Heart right ventricle (tissue), 16 donors: ENCODE measurements around the gene ALOX12B. TPM values are rescaled to one million over a fixed set of nuclear protein-coding genes. Genes with fewer than 3 reads are reported as not detected.

ENCODE experiments used
- ATAC-seq, 8 donors: fragments of 200-7000 bp; cut with Tn5 transposase; one replicate each; pipeline ENCODE4 v1.9.1; 2020; ENCODE audit warnings: mild to moderate bottlenecking in 8 of 8, moderate library complexity in 8 of 8, moderate number of reproducible peaks in 1 of 8
- DNase-seq, 2 donors: peaks; one replicate each; pipeline ENCODE4 v3.0.0-alpha.2; 2020
- H3K27ac ChIP-seq, 10 donors: fragments of 200-600 bp; sonication (generic) in 2 of 10; one replicate each; pipeline versions ENCODE4 v1.5.0 to v1.8.0; 2020 to 2022; ENCODE audit warnings: mild to moderate bottlenecking in 3 of 10
- H3K27me3 ChIP-seq, 7 donors: fragments of 200-600 bp; one replicate each; pipeline ENCODE4 v1.8.0; 2021 to 2022; ENCODE audit warnings: mild to moderate bottlenecking in 2 of 7
- H3K36me3 ChIP-seq, 9 donors: fragments of 200-600 bp; sonication (generic) in 1 of 9; one replicate each; pipeline versions ENCODE4 v1.5.0 to v1.8.0; 2020 to 2022; ENCODE audit warnings: mild to moderate bottlenecking in 2 of 9
- H3K4me1 ChIP-seq, 9 donors: fragments of 200-600 bp; sonication (generic) in 1 of 9; one replicate each; pipeline versions ENCODE4 v1.5.0 to v1.8.0; 2020 to 2022; ENCODE audit warnings: mild to moderate bottlenecking in 4 of 9
- H3K4me3 ChIP-seq, 10 donors: fragments of 200-600 bp; sonication (generic) in 2 of 10; one replicate each; pipeline versions ENCODE4 v1.5.0 to v1.8.0; 2020 to 2022; ENCODE audit warnings: mild to moderate bottlenecking in 7 of 10, moderate library complexity in 2 of 10
- H3K9me3 ChIP-seq, 11 donors: fragments of 200-600 bp in 10 of 11; sonication (generic) in 2 of 11; one replicate each; pipeline versions ENCODE4 v1.5.0 to v1.8.0; 2013 to 2022; ENCODE audit warnings: mild to moderate bottlenecking in 2 of 11, control low read depth in 1 of 11, moderate library complexity in 1 of 11
- WGBS, 2 donors: extraction: QIAGEN DNeasy Blood & Tissue Kit; methylation state at CpG; one replicate each; pipeline ENCODE4 v1.1.7; 2013; ENCODE audit warnings: inconsistent platforms in 1 of 2; 5-methylcytosine and 5-hydroxymethylcytosine counted together
- intact Hi-C, 10 donors: fragments of 100-400 bp; cut with DNase I; formaldehyde crosslinking; loops; one replicate each; pipeline versions ENCODE4 v1.11.1 to v1.14.2; 2022
- polyA plus RNA-seq, 2 donors: library from polyadenylated mRNA; stranded (reverse); fragments of 200-250 nt; gene quantifications; one replicate each; pipeline ENCODE4 v1.2.3, GENCODE V29; 2013
- total RNA-seq, 10 donors: library from RNA; stranded (reverse); fragmentation: NEBNext Ultra II Directional in 3 of 10; extraction: Animal tissue kit (Norgen Biotek cat#: 25700) in 3 of 10; gene quantifications; one replicate each; pipeline versions ENCODE4 v1.2.1 to v1.2.4, GENCODE V29; 2021 to 2023
- TF ChIP-seq, protein P1 (sequence below), 9 donors: fragments of 200-600 bp; sonication (generic) in 2 of 9; IDR thresholded peaks; one replicate each; pipeline versions ENCODE4 v1.5.0 to v1.8.0; 2021 to 2022; ENCODE audit warnings: antibody characterized with exemption in 9 of 9, mild to moderate bottlenecking in 5 of 9, moderate library complexity in 1 of 9
- donor health status: Arrhythmogenic right ventricular cardiomyopathy.
- donor health status: ischemic (EF 13 %, LVEDD 7.1; RV severe dilation, severe dysfunction).
- donor health status: healthy with polysubstance abuse.
- donor health status: DM: no; HTN: yes; CAD: no.
- donor health status: DM: no; HTN: no; CAD: no.
- donor health status: ischemic (EF 25% LVEDD 6.9; RV normal size, moderate dysfunction).
- donor health status: ischemic (EF 25% LVEDD 5.7; RV mildly dilated, moderate dysfunction).
- donor health status: healthy.
- donor health status: DM: yes; HTN: yes; CAD: no.
- donor health status: Ischemic cardiomyopathy.
- donor health status: ischemic (EF 35%, LVEDD 5.7; RV mildly dilated, moderate dysfunction).
- donor health status: nonischemic (EF 11% LVEDD 7.7; RV severe dilation, severe dysfunction).
- donor health status: DM: yes; HTN: yes; CAD: no.
- donor health status: PGD.
- donor health status: ischemic (EF 29% LVEDD 5.4; RV normal size, mild dysfunction).
- donor health status: nonischemic (EF 23%, LVEDD 6.1; RV moderate dilation, normal function).

Gene ALOX12B
- total and polyA plus RNA-seq, 12 donors = not detected

GRCh38 chr17:8046929-8047768, 40.4 kb downstream of the ALOX12B start:
- TF ChIP-seq, protein P1, sequence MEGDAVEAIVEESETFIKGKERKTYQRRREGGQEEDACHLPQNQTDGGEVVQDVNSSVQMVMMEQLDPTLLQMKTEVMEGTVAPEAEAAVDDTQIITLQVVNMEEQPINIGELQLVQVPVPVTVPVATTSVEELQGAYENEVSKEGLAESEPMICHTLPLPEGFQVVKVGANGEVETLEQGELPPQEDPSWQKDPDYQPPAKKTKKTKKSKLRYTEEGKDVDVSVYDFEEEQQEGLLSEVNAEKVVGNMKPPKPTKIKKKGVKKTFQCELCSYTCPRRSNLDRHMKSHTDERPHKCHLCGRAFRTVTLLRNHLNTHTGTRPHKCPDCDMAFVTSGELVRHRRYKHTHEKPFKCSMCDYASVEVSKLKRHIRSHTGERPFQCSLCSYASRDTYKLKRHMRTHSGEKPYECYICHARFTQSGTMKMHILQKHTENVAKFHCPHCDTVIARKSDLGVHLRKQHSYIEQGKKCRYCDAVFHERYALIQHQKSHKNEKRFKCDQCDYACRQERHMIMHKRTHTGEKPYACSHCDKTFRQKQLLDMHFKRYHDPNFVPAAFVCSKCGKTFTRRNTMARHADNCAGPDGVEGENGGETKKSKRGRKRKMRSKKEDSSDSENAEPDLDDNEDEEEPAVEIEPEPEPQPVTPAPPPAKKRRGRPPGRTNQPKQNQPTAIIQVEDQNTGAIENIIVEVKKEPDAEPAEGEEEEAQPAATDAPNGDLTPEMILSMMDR (IDR thresholded peaks at IDR 0.05) = no peak
- H3K27ac ChIP-seq = no peak overlapping the region
- H3K4me1 ChIP-seq = peaks cover 0 to 3% (median 0%) of the 10 kb centered on the region in 9 donors
- ATAC-seq (no peak), DNase-seq (no peak)
- H3K36me3 ChIP-seq = no peaks in the 10 kb centered on the region
- 79% methylated on average over 24 of the region's 24 CpGs for WGBS, 2 donors
- H3K9me3 ChIP-seq = no peaks in the 10 kb centered on the region
- peaks cover 0 to 25% (median 0%) of the 10 kb centered on the region in 7 donors for H3K27me3 ChIP-seq
- no peak overlapping the region for H3K4me3 ChIP-seq
- intact Hi-C loops = loop anchor here in 4 of 10 donors (10.0 kb wide), 5 partner anchors 132 to 312 kb away; partner anchors contain the start of gene RNF227 (in 1 of the 4)

DNA sequence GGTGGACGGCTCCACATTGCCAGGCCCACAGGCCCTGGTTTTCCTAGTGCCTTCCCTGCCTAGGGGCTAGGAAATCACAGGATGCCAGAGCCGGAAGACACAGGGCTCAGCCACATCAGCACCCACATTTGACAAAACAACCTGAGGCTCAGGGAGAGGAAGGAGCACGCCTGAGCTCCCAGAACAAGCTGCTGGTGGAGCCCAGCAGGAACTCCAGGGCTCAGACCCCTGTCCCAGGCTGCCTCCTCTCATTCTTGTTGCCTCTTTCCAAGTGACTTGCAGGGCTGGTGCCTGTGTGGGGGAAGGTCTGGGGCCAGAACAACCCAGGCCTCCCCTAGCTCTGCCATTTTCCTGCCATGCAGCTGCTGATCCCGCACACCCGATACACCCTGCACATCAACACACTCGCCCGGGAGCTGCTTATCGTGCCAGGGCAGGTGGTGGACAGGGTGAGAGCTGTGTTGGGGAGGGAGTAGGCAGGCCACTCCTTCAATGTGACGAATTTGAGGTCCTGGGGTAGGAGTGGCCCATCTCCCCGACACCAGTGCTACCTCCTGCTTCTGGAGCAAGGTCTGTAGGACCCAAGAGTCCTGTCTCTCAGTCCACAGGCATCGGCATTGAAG, 41.1 kb downstream of the ALOX12B start:
- Histone ChIP-seq H3K27me3 (peaks cover 0 to 25% (median 0%) of the 10 kb centered on the region in 7 donors), H3K36me3 (no peaks in the 10 kb centered on the region), H3K4me1 (peaks cover 0 to 10% (median 0%) of the 10 kb centered on the region in 9 donors), H3K4me3 (no peak overlapping the region), H3K9me3 (no peaks in the 10 kb centered on the region), H3K27ac (no peak overlapping the region)
- 88 to 92% methylated on average over 11 of the region's 11 CpGs for WGBS, 2 donors
- TF ChIP-seq, protein P1 (IDR thresholded peaks at IDR 0.05) = no peak
- intact Hi-C loops = loop anchor here in 4 of 10 donors (10.0 kb wide), 5 partner anchors 132 to 312 kb away; partner anchors contain the start of gene RNF227 (in 1 of the 4)
- DNase-seq (no peak), ATAC-seq (peak in 1 of 8 donors; percentile 29)

DNA sequence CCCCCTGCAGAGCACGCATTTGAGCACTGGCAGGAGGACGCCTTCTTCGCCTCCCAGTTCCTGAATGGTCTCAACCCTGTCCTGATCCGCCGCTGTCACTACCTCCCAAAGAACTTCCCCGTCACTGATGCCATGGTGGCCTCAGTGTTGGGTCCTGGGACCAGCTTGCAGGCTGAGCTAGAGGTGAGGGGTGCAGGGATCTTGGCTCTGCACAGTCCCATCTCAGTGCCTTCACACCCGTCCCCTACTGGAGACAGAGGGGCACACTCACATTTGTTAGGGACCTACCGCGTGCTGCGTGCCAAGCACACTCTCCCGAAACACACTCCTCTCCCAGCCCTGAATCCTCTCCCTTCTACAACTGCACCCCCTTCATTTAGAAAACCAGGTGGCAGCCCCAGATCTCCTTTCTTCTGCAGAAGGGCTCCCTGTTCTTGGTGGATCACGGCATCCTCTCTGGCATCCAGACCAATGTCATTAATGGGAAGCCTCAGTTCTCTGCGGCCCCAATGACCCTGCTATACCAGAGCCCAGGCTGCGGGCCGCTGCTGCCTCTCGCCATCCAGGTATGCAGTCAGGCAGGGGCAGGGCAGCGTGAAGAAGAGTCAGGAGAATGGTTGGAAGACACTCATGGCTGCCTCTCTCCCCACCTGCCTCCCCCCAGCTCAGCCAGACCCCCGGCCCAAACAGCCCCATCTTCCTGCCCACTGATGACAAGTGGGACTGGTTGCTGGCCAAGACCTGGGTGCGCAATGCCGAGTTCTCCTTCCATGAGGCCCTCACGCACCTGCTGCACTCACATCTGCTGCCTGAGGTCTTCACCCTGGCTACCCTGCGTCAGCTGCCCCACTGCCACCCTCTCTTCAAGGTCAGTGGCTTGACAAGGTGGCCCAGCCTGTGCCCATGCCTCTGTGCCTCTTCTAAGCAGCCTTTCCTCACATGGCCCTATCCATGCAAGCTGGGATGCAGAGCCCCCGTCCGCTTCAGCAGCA, 42.4 kb downstream of the ALOX12B start:
- no peak overlapping the region for H3K4me3 ChIP-seq
- H3K27ac ChIP-seq = no peak overlapping the region
- intact Hi-C loops = loop anchor here (5.0 to 10.0 kb wide), 9 partner anchors 130 to 310 kb away; partner anchors contain the start of gene RNF227 (in 1 of the 10)
- TF ChIP-seq, protein P1 (IDR thresholded peaks at IDR 0.05) = no peak
- peaks cover 0 to 29% (median 1%) of the 10 kb centered on the region in 7 donors for H3K27me3 ChIP-seq
- H3K9me3 ChIP-seq = no peaks in the 10 kb centered on the region
- DNase-seq (no peak), ATAC-seq (no peak)
- peaks cover 0 to 23% (median 0%) of the 10 kb centered on the region in 9 donors for H3K4me1 ChIP-seq
- no peaks in the 10 kb centered on the region for H3K36me3 ChIP-seq
- 83 to 85% methylated on average over 24 of the region's 24 CpGs for WGBS, 2 donors
